ENCODE measurements around the gene S100PBP. TPM values are rescaled to one million over a fixed set of nuclear protein-coding genes. Genes with fewer than 3 reads are reported as not detected.

Gene S100PBP
- total RNA-seq, 1 donor from 2014 or later = 53.8 TPM

- TF ChIP-seq CTCF (conservative IDR thresholded peaks at IDR 0.05) = no peak
- DNase-seq (ENCODE audit: extremely low spot score, unreplicated experiment) = no peak
- H3K9me3 Mint-ChIP-seq = no peaks in the 10 kb centered on the region
- H3K36me3 Mint-ChIP-seq = peaks cover 23% of the 10 kb centered on the region
- no peak overlapping the region for H3K27ac Mint-ChIP-seq
- H3K27me3 Mint-ChIP-seq = peaks cover 25% of the 10 kb centered on the region
- peak overlapping the region; percentile 14 for H3K4me3 Mint-ChIP-seq
- H3K4me1 Mint-ChIP-seq (ENCODE audit: unreplicated experiment) = peaks cover 24% of the 10 kb centered on the region
These were observed 50.2 kb downstream of the S100PBP start for GRCh38 chr1:32867671-32868070.

GRCh38 chr1:32868085-32868484 lies 50.6 kb downstream of the S100PBP start:
- no peak for DNase-seq (ENCODE audit: extremely low spot score, unreplicated experiment)
- peaks cover 27% of the 10 kb centered on the region for H3K27me3 Mint-ChIP-seq
- peak overlapping the region; percentile 14 for H3K4me3 Mint-ChIP-seq
- H3K4me1 Mint-ChIP-seq (ENCODE audit: unreplicated experiment) = peaks cover 27% of the 10 kb centered on the region
- H3K27ac Mint-ChIP-seq = no peak overlapping the region
- no peak for TF ChIP-seq CTCF (conservative IDR thresholded peaks at IDR 0.05)
- H3K36me3 Mint-ChIP-seq = peaks cover 19% of the 10 kb centered on the region
- no peaks in the 10 kb centered on the region for H3K9me3 Mint-ChIP-seq

GRCh38 chr1:32868806-32869455 lies 51.5 kb downstream of the S100PBP start:
- Mint-ChIP-seq H3K27ac (no peak overlapping the region), H3K36me3 (peaks cover 16% of the 10 kb centered on the region), H3K9me3 (no peaks in the 10 kb centered on the region), H3K4me1 (ENCODE audit: unreplicated experiment) (peaks cover 21% of the 10 kb centered on the region), H3K27me3 (peaks cover 27% of the 10 kb centered on the region), H3K4me3 (peak overlapping the region; percentile 87)
- no peak for TF ChIP-seq CTCF (conservative IDR thresholded peaks at IDR 0.05)
- no peak for DNase-seq (ENCODE audit: extremely low spot score, unreplicated experiment)

GRCh38 chr1:32869923-32870614 lies 52.6 kb downstream of the S100PBP start:
- no peak for TF ChIP-seq CTCF (conservative IDR thresholded peaks at IDR 0.05)
- peak overlapping the region; percentile 87 for H3K4me3 Mint-ChIP-seq
- H3K9me3 Mint-ChIP-seq = no peaks in the 10 kb centered on the region
- DNase-seq (ENCODE audit: extremely low spot score, unreplicated experiment) = no peak
- peaks cover 12% of the 10 kb centered on the region for H3K36me3 Mint-ChIP-seq
- H3K4me1 Mint-ChIP-seq (ENCODE audit: unreplicated experiment) = peaks cover 25% of the 10 kb centered on the region
- peaks cover 31% of the 10 kb centered on the region for H3K27me3 Mint-ChIP-seq
- peak overlapping the region; percentile 48 for H3K27ac Mint-ChIP-seq

- DNase-seq (ENCODE audit: extremely low spot score, unreplicated experiment) = no peak
- Mint-ChIP-seq H3K36me3 (peaks cover 12% of the 10 kb centered on the region), H3K4me3 (peak within 1 kb of the TSS; percentile 87), H3K9me3 (no peaks in the 10 kb centered on the region), H3K27me3 (peaks cover 37% of the 10 kb centered on the region), H3K4me1 (ENCODE audit: unreplicated experiment) (peaks cover 32% of the 10 kb centered on the region), H3K27ac (peak within 1 kb of the TSS; percentile 68)
- TF ChIP-seq CTCF (conservative IDR thresholded peaks at IDR 0.05) = no peak
These were observed 53.3 kb downstream of the S100PBP start, which contains the start of gene FNDC5 for GRCh38 chr1:32870615-32871363. FNDC5 (minus strand) TSS chr1:32870912.

Data from type B pancreatic cell (in vitro differentiated cells).